Ovary (tissue), 3 donors: ENCODE measurements around the gene FAM180B.

Experiments used
- EP300 ChIP-seq: sonication (generic); formaldehyde crosslinking; IDR thresholded peaks from one replicate; pipeline ENCODE4 v1.6.1; 2017; ENCODE audit warnings: antibody characterized with exemption
- POLR2A ChIP-seq: fragments of 450-650 bp; IDR thresholded peaks from one replicate; pipeline ENCODE4 v1.6.1; 2017; ENCODE audit warnings: antibody characterized with exemption, mild to moderate bottlenecking, moderate library complexity
- TF ChIP-seq, protein P1 (sequence below), 3 donors: fragments of 450-650 bp in 2 of 3; fragments of 200-600 bp in 1 of 3; IDR thresholded peaks; one replicate each; pipeline versions ENCODE4 v1.5.1 to v1.8.0; 2016 to 2022; ENCODE audit warnings: antibody characterized with exemption in 3 of 3, mild to moderate bottlenecking in 1 of 3
- donor health status: DM: no; HTN: no; CAD: no.

DNA sequence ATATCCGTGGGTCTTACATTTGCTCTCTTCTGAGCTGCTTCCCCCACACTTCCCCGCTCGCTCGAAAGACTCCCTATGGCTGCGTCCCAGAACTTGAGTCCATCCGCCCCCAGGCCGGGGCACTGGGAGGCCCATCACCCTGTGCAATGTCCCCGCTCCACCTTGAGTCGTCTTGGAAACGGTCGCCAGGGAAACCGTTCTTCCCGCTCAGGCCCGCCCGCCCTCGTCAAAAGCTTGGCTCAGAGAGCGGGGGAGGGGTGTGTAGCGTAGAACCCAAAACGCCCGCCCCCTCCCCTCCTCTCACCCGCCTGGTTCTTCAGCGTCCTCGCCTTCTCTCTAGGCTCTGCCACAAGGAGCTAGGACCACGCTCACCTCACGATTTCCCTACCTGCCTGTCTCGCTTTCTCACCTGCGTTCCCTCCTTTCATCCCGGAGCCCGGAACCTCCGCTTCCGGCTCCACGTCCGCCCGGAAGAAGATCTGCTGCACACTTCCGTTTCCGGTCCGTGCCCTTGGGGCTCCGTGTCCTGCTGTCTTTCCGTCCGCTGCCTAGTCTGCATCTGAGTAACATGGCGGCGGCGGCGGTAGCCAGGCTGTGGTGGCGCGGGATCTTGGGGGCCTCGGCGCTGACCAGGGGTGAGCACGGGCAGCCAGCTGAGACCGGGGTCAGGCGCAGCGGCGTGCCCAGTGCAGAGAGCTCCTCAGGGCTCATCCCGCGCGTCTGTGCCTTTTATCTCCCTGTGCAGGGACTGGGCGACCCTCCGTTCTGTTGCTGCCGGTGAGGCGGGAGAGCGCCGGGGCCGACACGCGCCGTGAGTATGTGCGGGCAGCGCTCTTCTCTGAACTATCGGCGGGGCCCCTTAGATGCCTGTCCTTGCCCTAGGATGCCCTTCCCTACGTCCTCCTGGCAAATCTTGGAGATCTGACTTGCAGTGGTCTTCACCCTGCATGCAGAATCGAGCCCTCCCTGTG lies 7.7 kb upstream of the FAM180B start, which contains the start of the genes KBTBD4 and NDUFS3:
- TF ChIP-seq POLR2A (peak; percentile 75), EP300 (no peak)
- TF ChIP-seq, protein P1, sequence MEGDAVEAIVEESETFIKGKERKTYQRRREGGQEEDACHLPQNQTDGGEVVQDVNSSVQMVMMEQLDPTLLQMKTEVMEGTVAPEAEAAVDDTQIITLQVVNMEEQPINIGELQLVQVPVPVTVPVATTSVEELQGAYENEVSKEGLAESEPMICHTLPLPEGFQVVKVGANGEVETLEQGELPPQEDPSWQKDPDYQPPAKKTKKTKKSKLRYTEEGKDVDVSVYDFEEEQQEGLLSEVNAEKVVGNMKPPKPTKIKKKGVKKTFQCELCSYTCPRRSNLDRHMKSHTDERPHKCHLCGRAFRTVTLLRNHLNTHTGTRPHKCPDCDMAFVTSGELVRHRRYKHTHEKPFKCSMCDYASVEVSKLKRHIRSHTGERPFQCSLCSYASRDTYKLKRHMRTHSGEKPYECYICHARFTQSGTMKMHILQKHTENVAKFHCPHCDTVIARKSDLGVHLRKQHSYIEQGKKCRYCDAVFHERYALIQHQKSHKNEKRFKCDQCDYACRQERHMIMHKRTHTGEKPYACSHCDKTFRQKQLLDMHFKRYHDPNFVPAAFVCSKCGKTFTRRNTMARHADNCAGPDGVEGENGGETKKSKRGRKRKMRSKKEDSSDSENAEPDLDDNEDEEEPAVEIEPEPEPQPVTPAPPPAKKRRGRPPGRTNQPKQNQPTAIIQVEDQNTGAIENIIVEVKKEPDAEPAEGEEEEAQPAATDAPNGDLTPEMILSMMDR (IDR thresholded peaks at IDR 0.05) = no peak
